HG03066 (cell line): ENCODE data around the gene OR10V1.

Source experiments
- ATAC-seq: cut with Tn5 transposase; IDR thresholded peaks from one replicate; pipeline ENCODE4 v1.9.1; 2021; ENCODE audit warnings: low read depth; ENCODE audit not compliant: unreplicated experiment

The OR10V1 gene, protein sequence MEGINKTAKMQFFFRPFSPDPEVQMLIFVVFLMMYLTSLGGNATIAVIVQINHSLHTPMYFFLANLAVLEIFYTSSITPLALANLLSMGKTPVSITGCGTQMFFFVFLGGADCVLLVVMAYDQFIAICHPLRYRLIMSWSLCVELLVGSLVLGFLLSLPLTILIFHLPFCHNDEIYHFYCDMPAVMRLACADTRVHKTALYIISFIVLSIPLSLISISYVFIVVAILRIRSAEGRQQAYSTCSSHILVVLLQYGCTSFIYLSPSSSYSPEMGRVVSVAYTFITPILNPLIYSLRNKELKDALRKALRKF

DNA sequence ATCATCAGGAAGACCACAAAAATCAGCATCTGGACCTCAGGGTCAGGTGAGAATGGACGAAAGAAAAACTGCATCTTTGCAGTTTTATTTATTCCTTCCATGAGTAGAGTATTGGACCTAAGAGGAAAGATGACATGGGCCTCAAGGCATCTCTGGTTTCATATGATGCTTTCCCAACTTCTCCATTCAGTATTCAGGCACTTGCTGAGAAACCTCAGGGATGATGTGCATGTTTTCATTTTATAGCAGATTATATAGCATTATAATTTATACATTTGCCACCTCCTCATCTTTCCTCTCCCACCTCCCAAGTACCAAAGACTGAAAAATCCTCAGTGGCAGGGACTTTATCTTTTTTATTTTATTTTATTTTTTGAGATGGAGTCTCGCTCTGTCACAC, at the start of gene OR10V1:
Gene OR10V1, minus strand, starts transcription at position 101 of the 400 bp plus-strand sequence. Its CDS starts 0 bp downstream, at position 101.
- no peak for ATAC-seq

DNA sequence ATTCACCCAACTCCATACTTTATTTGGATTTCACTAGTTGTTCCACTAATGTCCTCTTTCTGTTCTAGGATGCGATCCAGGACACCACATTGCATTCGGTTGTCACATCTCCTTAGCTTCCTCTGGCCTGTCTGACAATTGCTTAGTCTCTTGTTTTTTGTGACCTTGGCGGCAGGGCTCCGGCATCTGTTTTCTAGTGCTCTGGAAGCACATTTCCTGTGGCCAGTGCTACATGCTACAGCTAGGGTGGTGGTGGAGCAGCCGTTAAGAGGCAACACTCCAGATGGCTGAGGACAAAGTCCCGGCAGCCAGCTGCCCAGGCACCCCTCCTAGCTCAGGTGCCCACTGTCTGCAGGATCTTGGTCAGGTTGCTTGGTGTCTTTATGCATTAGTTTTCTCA, 48.3 kb upstream of the OR10V1 start:
- no peak for ATAC-seq

DNA sequence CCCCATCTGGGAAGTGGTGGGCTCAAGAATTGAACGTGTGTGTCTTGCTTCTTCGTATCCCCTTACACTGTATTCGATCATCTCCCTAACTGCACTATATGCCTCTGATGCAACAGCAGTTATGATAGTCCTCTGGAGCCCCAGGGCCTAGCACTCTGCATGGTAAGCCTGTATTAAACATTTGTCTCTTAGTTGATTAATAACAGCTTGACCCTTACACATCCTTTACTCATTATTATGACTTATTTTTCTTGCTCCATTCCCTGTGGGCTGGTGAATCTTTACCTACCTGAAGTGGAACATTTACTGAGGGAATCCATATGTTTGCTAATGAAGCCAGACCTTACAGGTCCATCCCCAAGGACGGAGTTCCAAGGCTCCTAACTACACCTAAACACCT, 47.1 kb upstream of the OR10V1 start:
- ATAC-seq, result no peak

DNA sequence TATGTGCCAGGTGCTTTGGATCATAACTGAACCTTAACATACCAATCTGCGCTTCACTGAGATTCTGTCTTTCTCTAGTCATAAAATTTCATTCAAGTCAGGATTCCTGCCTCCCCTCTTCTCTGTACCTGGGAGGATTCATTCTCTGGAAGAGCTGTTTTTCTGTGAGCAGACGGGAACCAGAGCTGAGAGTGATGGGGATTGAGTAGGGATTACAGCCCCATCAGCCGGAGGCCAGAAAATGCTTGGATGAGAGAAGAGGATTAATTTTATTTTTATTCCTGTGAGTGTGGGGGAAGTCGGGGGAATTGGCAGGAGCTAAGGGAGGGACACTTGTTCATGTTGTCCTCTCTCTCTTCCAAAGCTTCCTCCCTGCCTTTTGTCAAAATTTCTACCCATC, 46.3 kb upstream of the OR10V1 start:
- no peak for ATAC-seq

DNA sequence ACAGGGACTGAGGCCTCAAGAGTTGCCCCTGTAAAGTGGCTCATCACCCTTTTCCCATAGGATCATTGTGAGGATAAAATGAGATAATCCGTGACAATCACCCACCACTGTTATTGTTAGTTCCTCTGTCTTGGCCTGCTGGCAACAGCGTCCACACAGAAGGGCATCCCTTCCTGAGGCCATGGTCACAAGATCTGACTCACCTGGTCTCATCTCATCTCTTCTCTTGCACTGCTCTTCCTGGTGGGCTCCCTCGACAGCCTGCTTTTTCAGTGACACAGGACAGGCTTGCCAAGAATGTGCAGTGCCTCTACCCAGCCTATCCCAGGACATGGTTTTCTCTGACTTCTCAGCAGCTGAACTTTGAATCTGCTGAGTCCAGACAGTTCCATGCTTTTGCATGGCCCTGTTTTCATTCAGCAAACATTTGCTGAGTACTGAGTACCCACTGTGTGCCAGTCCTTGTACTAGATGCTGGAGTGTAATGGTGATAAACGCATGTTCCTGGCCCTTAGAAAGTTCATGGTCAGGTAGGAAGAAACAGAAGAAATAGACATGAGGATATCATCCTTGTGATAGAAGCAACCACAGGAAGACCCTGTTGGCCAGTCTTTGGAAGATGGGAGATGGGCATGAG, 44.9 kb upstream of the OR10V1 start:
- ATAC-seq, result no peak

DNA sequence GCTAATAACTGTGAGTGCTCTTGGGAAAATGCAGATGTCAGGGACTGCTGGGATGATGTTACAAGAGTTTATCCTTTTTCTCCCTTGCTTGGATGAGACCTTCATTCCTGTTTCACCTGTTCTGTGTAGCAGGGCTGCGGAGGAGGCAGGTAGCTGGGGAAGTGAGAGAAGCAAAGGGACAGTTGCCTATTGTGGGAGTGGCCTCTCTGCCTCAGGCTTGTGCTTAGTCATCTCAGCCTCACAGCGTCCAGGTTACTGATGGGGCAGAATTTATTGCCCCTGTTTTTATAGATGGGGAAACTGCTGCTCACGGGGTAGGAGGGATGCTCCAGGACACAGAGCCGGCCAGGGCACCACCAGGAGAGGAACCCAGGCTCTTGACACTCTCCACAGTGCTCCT, 43.2 kb upstream of the OR10V1 start:
- ATAC-seq, result no peak

DNA sequence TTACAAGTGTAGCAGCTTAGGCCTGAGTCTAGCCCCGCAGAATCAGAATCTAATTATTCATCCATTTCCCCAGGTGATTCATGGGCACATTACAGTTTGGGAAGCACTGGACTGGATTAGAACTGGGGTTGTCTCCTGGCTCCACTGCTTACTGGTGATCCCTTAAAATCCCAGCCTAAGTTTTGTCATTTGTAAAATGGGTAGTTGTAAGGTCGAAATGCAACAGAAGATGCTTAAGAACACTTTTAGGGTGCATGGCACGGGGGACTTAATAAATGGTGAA, 42.9 kb upstream of the OR10V1 start:
- ATAC-seq, result no peak

DNA sequence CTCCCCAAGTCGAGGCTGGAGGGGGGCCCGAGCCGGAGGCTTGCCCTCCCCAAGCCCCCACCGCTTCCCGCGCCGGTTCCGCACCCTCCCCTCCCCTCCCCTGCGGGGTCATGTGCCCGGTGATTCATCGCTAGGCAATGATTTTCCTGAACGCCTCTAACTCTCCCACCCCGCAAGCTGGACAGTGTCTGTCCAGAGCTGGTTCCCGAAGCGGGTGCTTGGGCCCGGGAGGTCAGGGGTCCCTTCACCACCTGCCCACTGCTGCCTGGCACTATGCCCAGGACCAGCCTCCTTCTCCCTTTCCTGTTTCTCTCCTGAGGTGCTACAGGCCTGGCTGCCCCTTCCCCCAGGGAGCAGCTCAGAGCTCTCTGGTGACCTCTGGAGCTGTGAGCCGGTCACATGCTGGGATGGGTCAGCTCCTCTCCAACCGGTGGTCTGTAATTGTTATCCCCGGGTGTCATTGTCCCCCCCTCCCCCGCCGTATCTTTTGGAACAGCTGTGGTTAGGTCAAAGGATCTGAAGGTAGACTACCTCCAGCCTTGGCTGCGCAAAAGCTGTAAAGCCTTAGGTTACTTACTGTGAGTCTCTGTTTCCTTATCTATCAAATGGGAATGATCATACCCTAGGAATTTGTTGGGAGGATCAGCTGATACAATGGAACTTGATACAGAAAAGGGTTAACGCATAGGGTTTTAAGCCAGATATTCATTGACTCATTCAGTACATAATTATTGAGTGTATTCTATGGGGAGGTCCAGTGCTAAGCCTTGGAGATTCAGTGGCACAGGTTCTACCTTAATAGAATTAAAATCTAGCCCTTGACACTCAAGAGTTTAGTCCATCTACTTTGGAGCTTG, 42.3 kb upstream of the OR10V1 start:
- no peak for ATAC-seq

DNA sequence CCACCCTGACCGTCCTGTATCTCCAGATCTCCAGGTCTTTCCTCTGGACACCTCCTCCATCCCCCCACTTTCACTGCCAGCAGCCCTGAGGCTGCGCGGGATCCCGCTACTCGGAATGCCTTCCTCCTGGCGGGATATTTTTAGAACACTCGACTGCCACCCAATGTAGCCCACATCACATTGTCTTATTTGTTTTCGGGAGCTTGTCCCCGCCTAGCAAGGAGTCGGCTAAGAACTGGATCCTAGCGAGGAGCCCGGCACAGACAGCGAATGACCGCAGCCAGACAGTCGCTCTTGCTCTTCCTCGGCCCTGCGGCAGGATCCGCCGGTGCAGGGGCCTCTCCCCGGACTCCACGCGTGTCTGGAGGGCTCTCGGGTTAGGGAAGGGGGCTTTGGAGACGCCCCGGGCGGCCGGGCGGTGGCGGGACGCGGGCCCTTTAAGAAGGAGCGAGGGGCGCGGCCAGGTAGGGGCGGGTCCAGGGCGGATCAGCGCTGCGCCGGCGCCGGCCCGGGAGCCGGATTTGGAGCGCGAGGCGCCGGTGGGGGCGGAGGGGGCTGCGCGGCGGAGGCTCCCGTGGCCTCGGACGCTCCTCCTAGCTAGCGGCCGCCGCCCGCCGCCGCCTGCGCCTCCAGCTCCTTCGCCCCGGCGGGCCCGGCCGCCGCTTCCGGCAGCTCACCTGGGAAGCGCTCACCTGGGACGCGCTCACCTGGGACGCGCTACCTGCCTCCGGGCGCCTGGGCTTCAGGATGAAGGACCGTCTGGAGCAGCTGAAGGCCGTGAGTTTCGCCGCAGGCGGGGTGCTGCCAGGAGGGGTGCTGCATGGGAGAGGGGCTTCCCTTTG, 41.4 kb upstream of the OR10V1 start, which contains the start of gene STX3:
Gene STX3, plus strand, starts transcription at position 518 of the 842 bp plus-strand sequence. Its CDS starts 230 bp downstream, at position 748.
- peak; percentile 53 for ATAC-seq

DNA sequence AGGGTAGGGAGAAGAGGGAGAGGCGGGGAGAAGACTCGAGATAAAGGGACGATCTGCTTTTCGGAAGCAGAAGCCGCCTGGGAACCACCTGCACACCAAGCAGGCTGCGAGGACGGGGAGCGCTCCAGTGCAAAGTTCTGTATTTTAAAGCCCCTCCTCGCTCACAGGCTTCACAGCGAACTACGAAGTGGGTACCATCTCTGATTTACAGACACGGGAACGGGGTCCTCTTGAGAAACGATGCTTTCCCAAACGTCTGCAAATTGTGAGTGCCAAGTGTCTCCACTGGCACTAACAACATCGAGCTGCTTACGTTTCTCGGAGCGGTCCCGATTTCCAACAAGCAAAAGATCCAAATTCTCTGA, 40.8 kb upstream of the OR10V1 start:
- ATAC-seq, result no peak

DNA sequence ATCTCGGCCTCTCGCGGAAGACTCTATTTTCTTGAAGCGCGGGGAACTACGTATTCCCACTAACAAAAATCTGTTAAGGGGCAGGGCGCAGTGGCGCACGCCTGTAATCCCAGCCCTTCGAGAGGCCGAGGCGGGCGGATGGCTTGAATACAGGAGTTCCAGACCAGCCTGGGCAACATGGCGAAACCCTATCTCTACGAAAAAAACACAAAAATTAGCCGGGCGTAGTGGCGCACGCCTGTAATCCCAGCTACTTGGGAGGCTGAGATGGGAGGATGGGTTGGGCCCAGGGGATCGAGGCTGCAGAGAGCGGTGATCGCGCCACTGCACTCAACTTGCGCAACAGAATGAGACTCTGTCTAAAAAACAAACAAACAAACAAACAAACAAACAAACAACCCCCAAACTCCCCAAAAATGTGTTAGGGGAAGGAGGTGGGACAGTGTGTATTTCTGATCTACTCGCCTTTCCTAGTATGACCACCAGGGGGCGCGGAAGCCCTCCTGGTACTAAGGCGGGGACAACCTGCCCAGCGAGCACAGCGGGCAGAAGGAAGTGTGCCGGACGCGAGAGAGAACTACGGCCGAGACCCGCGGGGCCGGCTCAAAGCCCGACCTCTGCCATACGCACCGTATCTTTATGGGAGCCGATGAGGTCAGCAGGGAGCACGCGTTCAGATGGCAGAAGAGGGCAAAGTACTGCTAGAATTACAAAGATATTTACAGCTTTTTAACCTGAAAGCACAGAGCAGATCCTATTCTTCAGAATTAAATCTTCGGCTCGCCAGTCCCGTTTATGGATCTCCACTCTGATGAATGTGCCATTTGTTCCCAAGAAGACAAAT, 40.2 kb upstream of the OR10V1 start:
- ATAC-seq, result peak; percentile 67

DNA sequence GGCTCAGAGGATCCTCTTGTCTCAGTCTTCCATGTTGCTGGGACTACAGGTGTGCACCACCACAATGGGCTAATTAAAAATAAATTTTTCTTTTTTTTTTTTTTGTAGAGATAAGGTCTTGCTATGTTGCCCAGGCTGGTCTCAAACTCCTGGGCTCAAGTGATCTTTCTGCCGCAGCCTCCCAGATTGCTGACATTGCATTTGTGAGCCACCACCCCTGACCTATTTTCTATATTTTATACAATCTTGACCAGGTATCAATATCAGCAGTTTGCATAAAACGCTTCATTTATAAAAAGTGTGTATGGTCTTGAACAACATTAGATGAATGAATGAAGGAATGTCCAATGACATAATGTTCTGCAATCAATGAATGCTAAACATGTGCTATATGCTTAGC, 32.5 kb upstream of the OR10V1 start:
- no peak for ATAC-seq

DNA sequence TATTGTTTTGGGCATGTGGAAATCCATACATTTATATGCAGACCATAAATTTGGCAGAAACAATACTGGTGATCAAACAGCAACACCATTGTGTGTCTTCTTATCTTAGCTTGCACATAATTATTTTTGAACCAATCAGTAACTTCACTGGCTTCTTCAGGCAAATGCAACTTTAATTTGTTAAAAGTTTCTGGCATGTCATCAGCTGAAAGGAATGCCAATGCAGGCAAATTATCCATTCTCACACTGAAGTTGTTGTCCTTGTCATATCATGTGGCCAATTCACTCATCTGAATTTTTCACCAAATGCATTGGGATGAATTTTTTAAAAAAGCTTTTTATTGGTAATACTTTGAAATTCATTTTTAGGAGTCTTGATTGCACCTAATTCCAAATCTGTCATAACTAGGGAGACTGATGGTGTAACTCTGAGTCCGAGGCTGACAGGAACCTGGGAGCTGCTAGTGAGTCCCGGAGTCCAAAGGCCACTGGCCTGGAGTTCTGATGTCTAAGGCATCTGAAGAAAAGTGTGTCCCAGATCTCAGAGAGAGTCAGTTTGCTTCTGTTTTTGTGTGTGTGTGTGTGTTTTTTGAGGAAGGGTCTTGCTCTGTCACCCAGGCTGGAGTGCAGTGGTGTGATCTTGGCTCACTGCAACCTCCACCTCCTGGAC, 17.4 kb upstream of the OR10V1 start:
- no peak for ATAC-seq

DNA sequence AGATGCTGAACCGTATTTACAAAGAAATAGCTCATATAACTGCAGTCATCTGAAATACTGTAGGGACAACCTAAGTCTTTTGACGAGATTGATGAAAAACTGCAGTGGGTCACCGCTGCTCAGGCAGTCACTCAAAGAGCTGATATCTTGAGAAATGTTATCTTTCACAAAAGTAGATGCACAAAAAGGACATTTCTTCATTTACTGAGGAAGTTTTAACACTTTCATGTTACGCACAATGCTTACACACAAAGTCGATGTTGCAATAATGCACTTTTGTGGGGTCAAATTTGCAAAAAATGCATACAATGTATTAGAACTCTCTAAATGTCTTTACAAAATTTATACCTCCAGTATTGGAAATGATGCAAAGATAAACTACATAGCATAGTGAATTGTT, 16.2 kb upstream of the OR10V1 start:
- no peak for ATAC-seq

DNA sequence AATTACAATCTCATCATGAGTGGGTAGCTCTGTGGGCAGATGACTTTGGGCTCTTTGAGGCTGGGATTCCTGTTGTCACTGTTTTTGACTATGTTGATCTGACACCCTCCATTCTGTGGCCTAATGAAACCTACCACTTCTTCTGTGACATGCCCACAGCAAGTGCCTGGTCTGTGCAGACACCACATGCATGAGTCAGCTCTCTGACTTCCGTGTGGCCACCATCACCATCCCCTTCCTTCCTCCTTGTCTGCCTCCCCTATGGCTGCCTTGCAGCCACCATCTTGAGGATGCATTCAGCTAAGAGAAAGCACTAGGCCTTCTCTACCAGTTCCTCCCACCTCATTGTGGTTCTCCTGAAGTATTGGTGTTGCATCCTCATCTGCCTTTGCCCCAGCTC, 15.3 kb upstream of the OR10V1 start:
- ATAC-seq, result no peak

DNA sequence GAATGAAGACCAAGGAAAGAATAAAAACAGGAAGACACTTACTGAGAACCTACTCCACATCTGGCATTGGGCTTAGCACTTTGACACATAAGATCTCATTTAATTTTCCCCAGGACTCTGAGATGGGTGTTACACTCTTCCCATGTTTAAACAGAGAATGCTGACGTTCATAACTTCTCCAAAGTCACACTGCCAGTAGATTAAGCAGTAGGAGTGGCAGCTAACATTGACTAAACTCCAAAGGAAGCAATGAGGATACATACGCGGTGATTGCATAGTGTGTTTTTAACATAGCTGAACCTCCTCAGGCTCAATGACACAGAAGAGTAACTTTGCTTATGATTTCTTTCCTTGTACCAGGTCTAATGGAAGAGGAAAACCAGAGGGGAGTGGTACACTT, 14.5 kb upstream of the OR10V1 start:
- no peak for ATAC-seq

DNA sequence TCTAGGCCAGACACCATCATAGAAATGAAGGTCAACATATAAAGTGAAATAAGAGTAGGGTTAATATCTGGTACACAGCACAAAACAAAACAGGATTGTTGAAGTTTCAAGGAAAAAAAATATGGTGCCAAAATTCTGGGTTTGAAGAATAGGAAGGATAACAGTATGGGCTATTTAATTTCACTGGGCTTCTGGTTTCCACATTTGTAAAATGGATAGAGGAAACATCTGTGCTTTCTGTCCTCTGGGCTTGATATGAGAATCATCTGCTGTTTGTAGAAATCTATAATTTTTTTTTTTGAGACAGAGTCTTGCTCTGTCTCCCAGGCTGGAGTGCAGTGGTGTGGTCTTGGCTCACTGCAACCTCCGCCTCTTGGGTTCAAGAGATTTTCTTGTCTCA, 13.8 kb upstream of the OR10V1 start:
- ATAC-seq, result no peak

DNA sequence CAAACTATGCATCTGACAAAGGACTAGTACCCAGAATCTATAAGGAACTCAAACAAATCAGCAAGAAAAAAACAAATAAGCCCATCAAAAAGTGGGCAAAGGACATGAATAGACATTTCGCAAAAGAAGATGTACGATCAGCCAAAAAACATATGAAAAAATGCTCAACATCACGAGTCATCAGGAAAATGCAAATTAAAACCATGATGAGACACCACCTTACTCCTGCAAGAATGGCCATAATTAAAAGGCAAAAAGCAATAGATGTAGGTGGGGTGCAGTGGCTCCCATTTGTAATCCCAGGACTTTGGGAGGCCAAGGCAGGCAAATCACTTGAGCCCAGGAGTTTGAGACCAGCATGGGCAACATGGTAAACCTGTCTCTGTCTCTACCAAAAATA, 10.4 kb upstream of the OR10V1 start:
- ATAC-seq, result no peak

DNA sequence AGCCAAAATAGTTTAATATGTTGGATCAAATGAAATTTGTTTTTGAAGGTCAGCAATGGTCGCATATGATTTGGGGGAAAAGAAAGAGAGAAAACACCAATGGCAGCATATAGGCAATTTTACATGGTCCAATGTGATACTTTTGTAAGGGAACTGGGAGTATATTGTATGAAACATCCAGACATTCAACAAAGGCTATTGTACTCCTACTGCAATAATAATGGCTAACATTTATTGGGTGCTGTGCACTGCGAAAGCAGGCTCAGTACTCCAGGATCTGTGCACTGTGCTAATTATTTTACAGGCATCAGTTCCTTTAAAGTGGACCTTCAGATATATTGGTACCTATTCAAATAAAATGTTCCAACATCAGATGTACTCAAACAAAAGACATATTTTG, 5.9 kb upstream of the OR10V1 start:
- ATAC-seq, result no peak
